Measurements from ENCODE around the gene FMR1NB. TPM values are rescaled to one million over a fixed set of nuclear protein-coding genes. Genes with fewer than 3 reads are reported as not detected.

Gene FMR1NB
- total and polyA plus RNA-seq, 2 of the 8 experiments (the other 6 are each of a cell fraction or from before 2014, with no cell fraction given), result not detected

DNA sequence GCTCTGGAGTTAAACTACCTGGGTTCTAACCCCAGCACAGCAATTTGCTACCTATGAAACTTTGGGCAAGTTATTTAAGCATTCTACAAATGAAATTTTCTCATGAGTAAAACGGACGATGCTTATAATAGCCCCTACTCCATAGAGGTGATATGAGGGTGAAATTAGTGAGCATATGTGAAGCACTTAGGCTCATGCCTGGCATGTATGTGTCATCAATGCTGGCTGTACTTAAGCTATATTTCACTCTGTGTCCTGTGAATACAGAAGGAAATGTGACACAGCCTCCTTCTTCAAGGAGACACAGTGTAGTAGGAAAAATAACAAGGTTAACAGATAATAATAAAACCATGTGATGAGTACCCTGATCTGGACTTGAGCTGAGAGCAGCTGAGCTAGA is 20.4 kb upstream of the FMR1NB start (continued):
- TF ChIP-seq CHD7 (IDR thresholded peaks at IDR 0.05; ENCODE audit: insufficient replicate concordance, low read length) (no peak), TBP (IDR thresholded peaks at IDR 0.05; ENCODE audit: low read depth, low read length) (no peak), CHD2 (IDR thresholded peaks at IDR 0.05; ENCODE audit: low read length) (no peak), GABPA (IDR thresholded peaks at IDR 0.05; ENCODE audit: borderline replicate concordance, insufficient read depth, low read length) (no peak), CHD1 (IDR thresholded peaks at IDR 0.05; ENCODE audit: low read depth, low read length) (no peak)
